ENCODE data around the gene CASZ1.

Gene CASZ1

GRCh38 chr1:10674700-10675609 lies 121.5 kb downstream of the CASZ1 start:
- DNase-seq (ENCODE audit: insufficient read length) (no peak), FAIRE-seq (no peak)
- TF ChIP-seq POLR2AphosphoS5 (IDR thresholded peaks at IDR 0.05; ENCODE audit: low read depth, low read length) (no peak), POLR2A (IDR thresholded peaks at IDR 0.05; ENCODE audit: low read depth, low read length) (no peak), TAF1 (IDR thresholded peaks at IDR 0.05; ENCODE audit: borderline replicate concordance, low read depth, low read length) (no peak)

DNA sequence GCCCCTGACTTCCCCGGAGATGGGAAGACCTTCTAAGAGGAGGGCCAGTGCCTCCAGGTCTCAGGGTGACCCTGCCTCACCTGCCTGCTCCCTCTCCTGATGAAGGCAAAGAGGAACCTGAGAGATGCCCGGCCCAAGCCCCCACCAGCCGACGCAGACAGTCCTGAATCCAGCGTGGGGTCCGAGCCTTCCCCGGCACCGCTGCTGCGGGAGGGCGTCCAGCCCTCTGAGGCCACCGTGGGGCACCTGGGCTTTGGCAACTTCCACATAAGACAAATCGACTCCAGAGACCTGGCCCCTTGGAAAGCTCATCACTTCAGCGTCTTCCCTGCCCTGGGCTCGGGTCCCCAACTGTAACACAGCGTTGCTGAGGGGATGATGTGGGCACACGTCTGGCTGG lies 122.2 kb downstream of the CASZ1 start:
- FAIRE-seq (no peak), DNase-seq (ENCODE audit: insufficient read length) (no peak)
- TF ChIP-seq POLR2AphosphoS5 (IDR thresholded peaks at IDR 0.05; ENCODE audit: low read depth, low read length) (no peak), POLR2A (IDR thresholded peaks at IDR 0.05; ENCODE audit: low read depth, low read length) (no peak), TAF1 (IDR thresholded peaks at IDR 0.05; ENCODE audit: borderline replicate concordance, low read depth, low read length) (no peak)

DNA sequence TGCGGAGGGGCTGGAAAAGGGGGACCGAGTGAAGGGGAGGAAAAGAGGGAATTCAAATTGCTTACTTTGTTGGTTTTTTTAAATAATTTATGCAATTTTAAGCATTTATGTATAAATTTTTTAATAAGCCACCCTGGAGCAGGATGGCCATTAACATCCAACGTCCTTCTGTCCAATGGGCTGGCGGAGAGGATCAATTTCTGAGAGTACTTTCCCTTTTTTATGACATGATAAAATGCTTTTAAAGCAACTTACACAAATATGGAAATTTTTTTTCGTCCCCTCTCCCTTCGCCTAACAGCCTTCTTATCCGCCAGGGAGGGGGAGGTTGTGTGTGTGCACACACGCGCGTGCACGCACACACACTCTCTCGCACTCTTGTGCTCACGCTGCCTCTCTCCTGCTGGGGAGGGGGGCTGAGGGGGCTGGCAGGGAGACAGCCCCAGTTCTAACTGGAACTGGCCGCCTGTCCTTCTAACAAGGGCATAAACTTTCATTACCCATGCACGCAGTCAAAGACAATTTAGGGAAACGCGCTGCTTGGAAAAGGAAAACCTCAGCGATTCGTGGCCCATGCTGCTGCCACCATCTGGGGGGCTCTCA lies 123.2 kb downstream of the CASZ1 start:
- FAIRE-seq (no peak), DNase-seq (ENCODE audit: insufficient read length) (no peak)
- TF ChIP-seq POLR2A (IDR thresholded peaks at IDR 0.05; ENCODE audit: low read depth, low read length) = no peak
- TF ChIP-seq TAF1 (IDR thresholded peaks at IDR 0.05; ENCODE audit: borderline replicate concordance, low read depth, low read length) = no peak
- TF ChIP-seq POLR2AphosphoS5 (IDR thresholded peaks at IDR 0.05; ENCODE audit: low read depth, low read length) = no peak

- no peak for TF ChIP-seq TAF1 (IDR thresholded peaks at IDR 0.05; ENCODE audit: borderline replicate concordance, low read depth, low read length)
- no peak for TF ChIP-seq POLR2AphosphoS5 (IDR thresholded peaks at IDR 0.05; ENCODE audit: low read depth, low read length)
- no peak for TF ChIP-seq POLR2A (IDR thresholded peaks at IDR 0.05; ENCODE audit: low read depth, low read length)
- no peak for DNase-seq (ENCODE audit: insufficient read length)
- no peak for FAIRE-seq
Measured at GRCh38 chr1:10672343-10673050, 123.9 kb downstream of the CASZ1 start.

GRCh38 chr1:10671622-10672342 lies 124.7 kb downstream of the CASZ1 start:
- TF ChIP-seq POLR2AphosphoS5 (IDR thresholded peaks at IDR 0.05; ENCODE audit: low read depth, low read length) (no peak), TAF1 (IDR thresholded peaks at IDR 0.05; ENCODE audit: borderline replicate concordance, low read depth, low read length) (no peak), POLR2A (IDR thresholded peaks at IDR 0.05; ENCODE audit: low read depth, low read length) (no peak)
- FAIRE-seq = no peak
- DNase-seq (ENCODE audit: insufficient read length) = no peak

- TF ChIP-seq POLR2AphosphoS5 (IDR thresholded peaks at IDR 0.05; ENCODE audit: low read depth, low read length) (no peak), POLR2A (IDR thresholded peaks at IDR 0.05; ENCODE audit: low read depth, low read length) (no peak), TAF1 (IDR thresholded peaks at IDR 0.05; ENCODE audit: borderline replicate concordance, low read depth, low read length) (no peak)
- no peak for FAIRE-seq
- no peak for DNase-seq (ENCODE audit: insufficient read length)
Measured at GRCh38 chr1:10671090-10671489, 125.4 kb downstream of the CASZ1 start.

DNA sequence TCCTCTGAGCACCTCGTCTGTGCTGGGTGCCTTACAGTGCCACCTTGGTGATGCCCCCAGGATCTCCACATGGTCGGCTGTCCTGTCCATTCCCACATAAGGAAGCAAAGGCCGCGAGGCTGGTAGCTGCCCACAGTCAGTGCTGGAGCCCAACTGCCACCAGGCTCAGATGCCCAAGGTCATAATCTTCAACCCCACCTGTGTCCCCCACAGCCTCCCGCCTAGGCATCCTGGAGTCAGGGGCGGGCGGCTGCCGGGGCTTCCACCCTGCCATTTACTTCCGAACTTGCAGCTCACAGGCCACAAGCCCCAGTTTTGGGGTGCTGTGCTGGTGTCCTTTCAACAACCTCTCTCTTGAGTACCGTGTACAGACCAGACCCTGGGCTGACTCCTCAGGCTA lies 126.3 kb downstream of the CASZ1 start:
- DNase-seq (ENCODE audit: insufficient read length) (no peak), FAIRE-seq (no peak)
- TF ChIP-seq POLR2AphosphoS5 (IDR thresholded peaks at IDR 0.05; ENCODE audit: low read depth, low read length) (no peak), TAF1 (IDR thresholded peaks at IDR 0.05; ENCODE audit: borderline replicate concordance, low read depth, low read length) (no peak), POLR2A (IDR thresholded peaks at IDR 0.05; ENCODE audit: low read depth, low read length) (no peak)

- TF ChIP-seq POLR2A (IDR thresholded peaks at IDR 0.05; ENCODE audit: low read depth, low read length) = no peak
- no peak for TF ChIP-seq POLR2AphosphoS5 (IDR thresholded peaks at IDR 0.05; ENCODE audit: low read depth, low read length)
- TF ChIP-seq TAF1 (IDR thresholded peaks at IDR 0.05; ENCODE audit: borderline replicate concordance, low read depth, low read length) = no peak
- DNase-seq (ENCODE audit: insufficient read length) (no peak), FAIRE-seq (no peak)
Measured at GRCh38 chr1:10669570-10669969, 126.9 kb downstream of the CASZ1 start.

GRCh38 chr1:10667861-10668761 lies 128.3 kb downstream of the CASZ1 start:
- TF ChIP-seq TAF1 (IDR thresholded peaks at IDR 0.05; ENCODE audit: borderline replicate concordance, low read depth, low read length) = no peak
- no peak for TF ChIP-seq POLR2A (IDR thresholded peaks at IDR 0.05; ENCODE audit: low read depth, low read length)
- TF ChIP-seq POLR2AphosphoS5 (IDR thresholded peaks at IDR 0.05; ENCODE audit: low read depth, low read length) = no peak
- FAIRE-seq = no peak
- DNase-seq (ENCODE audit: insufficient read length) = no peak

Measured in GM12892 (cell line).